IMR-90 (cell line): ENCODE data around the gene SAYSD1. TPM values are rescaled to one million over a fixed set of nuclear protein-coding genes. Genes with fewer than 3 reads are reported as not detected.

ENCODE experiments used
- ATAC-seq: fragments of 200-7000 bp; cut with Tn5 transposase; 2 replicates; pipeline ENCODE4 v1.9.1; 2020; ENCODE audit warnings: low read depth, mild to moderate bottlenecking, moderate library complexity
- BruUV-seq: library from RNA; stranded (reverse); fragments of 400-500 nt; replicated peaks from 2 replicates; lab custom pipeline; 2021; lab: Mats Ljungman, UMichigan
- CTCF ChIA-PET: fragments of 300-600 bp; formaldehyde crosslinking; extraction: SDS; loops from one replicate; lab custom pipeline; 2021; ENCODE audit warnings: antibody characterized with exemption; lab: Yijun Ruan, JAX
- POLR2A ChIA-PET: fragments of 300-600 bp; sonication (Branson Sonifier 250); formaldehyde crosslinking; loops from one replicate; lab custom pipeline; 2022; ENCODE audit warnings: antibody characterized with exemption; ENCODE audit not compliant: unreplicated experiment; lab: Charles Lee
- DNase-seq: peaks from one replicate; pipeline ENCODE4 v3.0.0; 2013
- H2AFZ ChIP-seq: replicated peaks from 2 replicates; pipeline ENCODE3; 2013; ENCODE audit warnings: low read length, mild to moderate bottlenecking; ENCODE audit not compliant: poor library complexity
- H2AK5ac ChIP-seq: 2 replicates; pipeline ENCODE4 v1.6.1; 2013; ENCODE audit warnings: low read depth, low read length, inconsistent platforms
- H2AK9ac ChIP-seq: replicated peaks from 2 replicates; pipeline ENCODE3; 2013; ENCODE audit warnings: mild to moderate bottlenecking, low read depth, low read length, moderate library complexity; ENCODE audit not compliant: poor library complexity
- H2BK120ac ChIP-seq: 2 replicates; pipeline ENCODE4 v1.6.1; 2013; ENCODE audit warnings: low read depth, low read length, inconsistent platforms
- H2BK15ac ChIP-seq: 3 replicates; pipeline ENCODE4 v1.6.1; 2013; ENCODE audit warnings: low read depth, low read length, inconsistent platforms
- H2BK20ac ChIP-seq: 2 replicates; pipeline ENCODE4 v1.6.1; 2013; ENCODE audit warnings: low read depth, mild to moderate bottlenecking, inconsistent platforms, low read length, moderate library complexity
- H2BK5ac ChIP-seq: 2 replicates; pipeline ENCODE4 v1.6.1; 2013; ENCODE audit warnings: mild to moderate bottlenecking, low read depth, low read length, inconsistent platforms; ENCODE audit not compliant: poor library complexity, severe bottlenecking
- H3K14ac ChIP-seq: replicated peaks from 2 replicates; pipeline ENCODE4 v1.6.1; 2013; ENCODE audit warnings: low read depth, low read length, inconsistent platforms
- H3K18ac ChIP-seq: 2 replicates; pipeline ENCODE4 v1.6.1; 2013; ENCODE audit warnings: low read depth, low read length, control low read depth
- H3K23ac ChIP-seq: 2 replicates; pipeline ENCODE4 v1.6.1; 2013; ENCODE audit warnings: low read depth, low read length, inconsistent platforms
- H3K27ac ChIP-seq: 2 replicates; pipeline ENCODE4 v1.5.1; 2013; ENCODE audit warnings: mild to moderate bottlenecking, control low read depth, low read length; ENCODE audit not compliant: insufficient read depth
- H3K27me3 ChIP-seq: 2 replicates; pipeline ENCODE4 v1.6.1; 2013; ENCODE audit warnings: low read length; ENCODE audit not compliant: control insufficient read depth, insufficient read depth
- H3K36me3 ChIP-seq: 2 replicates; pipeline ENCODE4 v1.6.1; 2013; ENCODE audit warnings: low read length, mixed read lengths; ENCODE audit not compliant: control insufficient read depth, insufficient read depth
- H3K4ac ChIP-seq: 2 replicates; pipeline ENCODE4 v1.6.1; 2013; ENCODE audit warnings: low read depth, low read length, inconsistent platforms
- H3K4me1 ChIP-seq: 2 replicates; pipeline ENCODE4 v1.6.1; 2013; ENCODE audit warnings: low read length, mixed read lengths; ENCODE audit not compliant: control insufficient read depth, insufficient read depth
- H3K4me2 ChIP-seq: 2 replicates; pipeline ENCODE4 v1.6.1; 2013; ENCODE audit warnings: low read depth, mild to moderate bottlenecking, control low read depth, low read length, moderate library complexity
- H3K4me3 ChIP-seq: 2 replicates; pipeline ENCODE4 v1.5.1; 2013; ENCODE audit warnings: low read depth, mild to moderate bottlenecking, control low read depth, low read length, moderate library complexity; ENCODE audit not compliant: insufficient read depth
- H3K56ac ChIP-seq: 2 replicates; pipeline ENCODE4 v1.6.1; 2013; ENCODE audit warnings: low read length, inconsistent platforms; ENCODE audit not compliant: insufficient read depth; ENCODE audit errors: extremely low read depth
- H3K79me1 ChIP-seq, 2 experiments: 2 replicates each; pipeline ENCODE4 v1.6.1; 2013; ENCODE audit warnings: low read length in 2 of 2, inconsistent platforms in 1 of 2, low read depth in 1 of 2
- H3K9ac ChIP-seq: 2 replicates; pipeline ENCODE4 v1.6.1; 2013; ENCODE audit warnings: low read depth, low read length, control low read depth
- H3K9me1 ChIP-seq: 2 replicates; pipeline ENCODE4 v1.6.1; 2013; ENCODE audit warnings: low read length, inconsistent platforms; ENCODE audit not compliant: insufficient read depth
- H3K9me3 ChIP-seq: 2 replicates; pipeline ENCODE4 v1.6.1; 2013; ENCODE audit warnings: low read length; ENCODE audit not compliant: control insufficient read depth, insufficient read depth
- H4K20me1 ChIP-seq: 2 replicates; pipeline ENCODE4 v1.6.1; 2013; ENCODE audit warnings: low read length, inconsistent platforms; ENCODE audit not compliant: insufficient read depth
- H4K5ac ChIP-seq: 2 replicates; pipeline ENCODE4 v1.6.1; 2013; ENCODE audit warnings: mild to moderate bottlenecking, low read depth, low read length, control low read depth
- H4K8ac ChIP-seq, 2 experiments: 2 replicates each; pipeline ENCODE4 v1.6.1; 2013; ENCODE audit warnings: low read depth in 2 of 2, low read length in 2 of 2, control low read depth in 1 of 2, inconsistent platforms in 1 of 2
- H4K91ac ChIP-seq: 2 replicates; pipeline ENCODE4 v1.6.1; 2013; ENCODE audit warnings: low read depth, low read length, inconsistent platforms; ENCODE audit not compliant: insufficient read depth
- BHLHE40 ChIP-seq: fragments of 150-350 bp; IDR thresholded peaks from 2 replicates; pipeline ENCODE4 v1.6.1; 2016; ENCODE audit warnings: mild to moderate bottlenecking, low read depth, low read length
- CEBPB ChIP-seq: IDR thresholded peaks from 2 replicates; pipeline ENCODE4 v1.6.1; 2012; ENCODE audit warnings: low read depth, low read length, improper control_type of control experiment
- CHD1 ChIP-seq: IDR thresholded peaks from 2 replicates; pipeline ENCODE4 v1.6.1; 2012; ENCODE audit warnings: low read depth, low read length, improper control_type of control experiment
- CTCF ChIP-seq: conservative IDR thresholded peaks from 2 replicates; pipeline ENCODE4 v1.5.1; 2012; ENCODE audit warnings: mild to moderate bottlenecking, low read depth, low read length, improper control_type of control experiment
- ELK1 ChIP-seq: fragments of 150-350 bp; IDR thresholded peaks from 2 replicates; pipeline ENCODE4 v1.6.1; 2016; ENCODE audit warnings: low read depth, mild to moderate bottlenecking, low read length, moderate library complexity, borderline replicate concordance
- FOS ChIP-seq: fragments of 150-350 bp; IDR thresholded peaks from 2 replicates; pipeline ENCODE4 v1.6.1; 2016; ENCODE audit warnings: low read depth, low read length
- MAFK ChIP-seq: IDR thresholded peaks from 2 replicates; pipeline ENCODE4 v1.6.1; 2012; ENCODE audit warnings: low read depth, low read length, improper control_type of control experiment
- MAZ ChIP-seq: IDR thresholded peaks from 2 replicates; pipeline ENCODE4 v1.6.1; 2012; ENCODE audit warnings: low read depth, mild to moderate bottlenecking, low read length, improper control_type of control experiment, moderate library complexity, borderline replicate concordance
- MXI1 ChIP-seq: IDR thresholded peaks from 2 replicates; pipeline ENCODE4 v1.6.1; 2012; ENCODE audit warnings: low read depth, mild to moderate bottlenecking, low read length, moderate library complexity, borderline replicate concordance
- NFE2L2 ChIP-seq: fragments of 150-350 bp; IDR thresholded peaks from 2 replicates; pipeline ENCODE4 v1.6.1; 2016; ENCODE audit warnings: low read depth, mild to moderate bottlenecking, low read length
- POLR2A ChIP-seq: IDR thresholded peaks from 2 replicates; pipeline ENCODE4 v1.6.1; 2012; ENCODE audit warnings: mild to moderate bottlenecking, low read depth, low read length
- RAD21 ChIP-seq: IDR thresholded peaks from 2 replicates; pipeline ENCODE4 v1.6.1; 2012; ENCODE audit warnings: low read length, improper control_type of control experiment
- RCOR1 ChIP-seq: IDR thresholded peaks from 2 replicates; pipeline ENCODE4 v1.6.1; 2012; ENCODE audit warnings: mild to moderate bottlenecking, low read length, improper control_type of control experiment; ENCODE audit not compliant: insufficient replicate concordance
- RFX5 ChIP-seq: IDR thresholded peaks from 2 replicates; pipeline ENCODE4 v1.8.0; 2012; ENCODE audit warnings: low read depth, mild to moderate bottlenecking, low read length, moderate library complexity
- SMC3 ChIP-seq: fragments of 150-350 bp; IDR thresholded peaks from 2 replicates; pipeline ENCODE4 v1.6.1; 2016; ENCODE audit warnings: low read depth, mild to moderate bottlenecking, antibody characterized with exemption, low read length, moderate library complexity
- USF2 ChIP-seq: fragments of 150-350 bp; IDR thresholded peaks from 2 replicates; pipeline ENCODE4 v1.6.1; 2017; ENCODE audit warnings: mild to moderate bottlenecking, antibody characterized with exemption, low read length, low read depth
- WGBS, 2 experiments: methylation state at CpG; one replicate each; pipeline versions ENCODE4 v1.1.5 to v1.1.7; 2013; ENCODE audit warnings: missing lambda C conversion rate in 2 of 2; ENCODE audit not compliant: insufficient read length in 1 of 2; ENCODE audit errors: extremely low coverage in 2 of 2; 5-methylcytosine and 5-hydroxymethylcytosine counted together
- dilution Hi-C: fragments of 300-500 bp; cut with HindIII; formaldehyde crosslinking; loops from one replicate; pipeline ENCODE4 v1.14.3; 2018; ENCODE audit warnings: low sequenced_read_pairs; ENCODE audit not compliant: unreplicated experiment
- in situ Hi-C: fragments of 300-500 bp; cut with MboI; formaldehyde crosslinking; loops from 3 replicates; pipeline ENCODE4 v1.14.3; 2019; ENCODE audit warnings: low sequenced_read_pairs, inconsistent platforms, mixed read lengths
- intact Hi-C: fragments of 100-400 bp; cut with micrococcal nuclease; formaldehyde crosslinking; loops from 2 replicates; pipeline ENCODE4 v1.10.0; 2022
- polyA plus RNA-seq, 3 experiments: library from polyadenylated mRNA; depleted of rRNA; stranded (reverse); fragments of >200 nt; gene quantifications; 2 replicates each; pipeline ENCODE4 v1.2.3, GENCODE V29; 2012; ENCODE audit warnings: low replicate concordance in 1 of 3
- total RNA-seq: library from RNA; depleted of rRNA; stranded (reverse); fragments of >200 nt; gene quantifications from 2 replicates; pipeline ENCODE4 v1.2.3, GENCODE V29; 2012

Gene SAYSD1
- total and polyA plus RNA-seq, 2 of the 4 experiments (the other 2 are of a cell fraction), result 5.7 to 5.9 TPM

- no peak overlapping the region for H3K4me3 ChIP-seq
- TF ChIP-seq SMC3, result no peak
- TF ChIP-seq NFE2L2, result no peak
- TF ChIP-seq CTCF, result no peak
- no peak for TF ChIP-seq BHLHE40
- no peak for TF ChIP-seq POLR2A
- no peak for TF ChIP-seq USF2
- TF ChIP-seq MXI1, result no peak
- no peak for TF ChIP-seq MAZ
- TF ChIP-seq RFX5, result no peak
- no peak for TF ChIP-seq ELK1
- TF ChIP-seq CEBPB, result no peak
- no peak for TF ChIP-seq FOS
- no peak for TF ChIP-seq RAD21
- no peak for TF ChIP-seq RCOR1
- no peak for TF ChIP-seq CHD1
- no peak for TF ChIP-seq MAFK
- no peak overlapping the region for H3K56ac ChIP-seq
- ATAC-seq (no peak), DNase-seq (no peak)
- no peak overlapping the region for H4K8ac ChIP-seq
- H4K20me1 ChIP-seq, result no peaks in the 10 kb centered on the region
- no peaks in the 10 kb centered on the region for H3K79me1 ChIP-seq
- CTCF ChIA-PET, result interaction anchor here (0.6 kb wide), 1 partner anchor 14 kb away, joined by 5 read pairs; no protein-coding TSS in a partner anchor
- H3K4me1 ChIP-seq, result no peaks in the 10 kb centered on the region
- H3K9me3 ChIP-seq, result no peaks in the 10 kb centered on the region
- no peak overlapping the region for H2BK120ac ChIP-seq
- intact Hi-C loops, result no loop called here
- H3K4me2 ChIP-seq, result no peak overlapping the region
- H3K18ac ChIP-seq, result no peak overlapping the region
- H4K91ac ChIP-seq, result no peak overlapping the region
- dilution Hi-C loops, result no loop called here
- H4K5ac ChIP-seq, result no peak overlapping the region
- no peak overlapping the region for H2AK9ac ChIP-seq
- H2BK5ac ChIP-seq, result no peak overlapping the region
- no peak overlapping the region for H2AFZ ChIP-seq
- H3K9me1 ChIP-seq, result no peaks in the 10 kb centered on the region
- H3K4ac ChIP-seq, result no peak overlapping the region
- no TSS peak for BruUV-seq
- H2BK20ac ChIP-seq, result no peak overlapping the region
- in situ Hi-C loops, result no loop called here
- no peak overlapping the region for H2BK15ac ChIP-seq
- no peak overlapping the region for H3K9ac ChIP-seq
- no peaks in the 10 kb centered on the region for H3K36me3 ChIP-seq
- 29% methylated on average over 1 of the region's 5 CpGs; no CpG with 5 or more reads in 1 of the 2 experiments for WGBS, 2 experiments
- no peak overlapping the region for H3K27ac ChIP-seq
- POLR2A ChIA-PET, result no interaction called here
- no peaks in the 10 kb centered on the region for H3K27me3 ChIP-seq
- no peak overlapping the region for H3K23ac ChIP-seq
- H2AK5ac ChIP-seq, result no peak overlapping the region
- no peak overlapping the region for H3K14ac ChIP-seq
These were observed 37.3 kb upstream of the SAYSD1 start for GRCh38 chr6:39152262-39152661.
